Bronchial epithelial cell (primary cell): Measurements from ENCODE around the gene PCDHGC3. TPM values are rescaled to one million over a fixed set of nuclear protein-coding genes. Genes with fewer than 3 reads are reported as not detected.

Source experiments
- DNase-seq: peaks from one replicate; pipeline ENCODE4 v3.0.0-alpha.2; 2010; ENCODE audit warnings: low read depth
- FAIRE-seq: peaks from 2 replicates; lab custom pipeline; 2011; peaks lifted over from hg19 to GRCh38; lab: Jason Lieb, UNC
- H3K27me3 ChIP-seq: 2 replicates; pipeline ENCODE4 v1.5.1; 2011; ENCODE audit warnings: low read length; ENCODE audit not compliant: control insufficient read depth, insufficient read depth
- H3K36me3 ChIP-seq: 2 replicates; pipeline ENCODE4 v1.5.1; 2011; ENCODE audit warnings: low read length; ENCODE audit not compliant: control insufficient read depth, insufficient read depth
- H3K4me3 ChIP-seq: 2 replicates; pipeline ENCODE4 v1.5.1; 2011; ENCODE audit warnings: mild to moderate bottlenecking, low read depth, low read length, control low read depth
- CTCF ChIP-seq: IDR thresholded peaks from 2 replicates; pipeline ENCODE4 v1.5.1; 2011; ENCODE audit warnings: mild to moderate bottlenecking, moderate library complexity, low read length, control low read depth, inconsistent platforms; ENCODE audit not compliant: insufficient read depth, severe bottlenecking
- total RNA-seq: library from RNA; depleted of rRNA; stranded (reverse); fragments of >200 nt; gene quantifications from 2 replicates; pipeline ENCODE4 v1.2.1, GENCODE V29; 2014

The PCDHGC3 gene
- total RNA-seq, 1 donor from 2014 or later, result 9.5 TPM

- no peak for TF ChIP-seq CTCF
- H3K36me3 ChIP-seq, result no peaks in the 10 kb centered on the region
- H3K4me3 ChIP-seq, result no peak overlapping the region
- peaks cover 2% of the 10 kb centered on the region for H3K27me3 ChIP-seq
- no peak for FAIRE-seq
- no peak for DNase-seq
These were observed 41.8 kb upstream of the PCDHGC3 start for GRCh38 chr5:141434006-141434405.

GRCh38 chr5:141437221-141437620 lies 38.5 kb upstream of the PCDHGC3 start:
- DNase-seq, result no peak
- no peaks in the 10 kb centered on the region for H3K36me3 ChIP-seq
- H3K27me3 ChIP-seq, result no peaks in the 10 kb centered on the region
- no peak overlapping the region for H3K4me3 ChIP-seq
- TF ChIP-seq CTCF, result no peak
- no peak for FAIRE-seq

GRCh38 chr5:141439411-141440141 lies 36.2 kb upstream of the PCDHGC3 start:
- no peak overlapping the region for H3K4me3 ChIP-seq
- no peaks in the 10 kb centered on the region for H3K27me3 ChIP-seq
- DNase-seq (no peak), FAIRE-seq (no peak)
- TF ChIP-seq CTCF, result no peak
- H3K36me3 ChIP-seq, result no peaks in the 10 kb centered on the region

- H3K4me3 ChIP-seq, result no peak overlapping the region
- FAIRE-seq (no peak), DNase-seq (no peak)
- no peaks in the 10 kb centered on the region for H3K36me3 ChIP-seq
- no peaks in the 10 kb centered on the region for H3K27me3 ChIP-seq
- TF ChIP-seq CTCF, result no peak
These were observed 35.4 kb upstream of the PCDHGC3 start for GRCh38 chr5:141440341-141440740.

- DNase-seq, result no peak
- H3K27me3 ChIP-seq, result no peaks in the 10 kb centered on the region
- FAIRE-seq, result no peak
- no peaks in the 10 kb centered on the region for H3K36me3 ChIP-seq
- no peak overlapping the region for H3K4me3 ChIP-seq
- no peak for TF ChIP-seq CTCF
These were observed 34.1 kb upstream of the PCDHGC3 start for GRCh38 chr5:141441571-141442170.

- DNase-seq (no peak), FAIRE-seq (no peak)
- no peaks in the 10 kb centered on the region for H3K27me3 ChIP-seq
- H3K4me3 ChIP-seq, result no peak overlapping the region
- TF ChIP-seq CTCF, result no peak
- H3K36me3 ChIP-seq, result no peaks in the 10 kb centered on the region
These were observed 10.4 kb upstream of the PCDHGC3 start for GRCh38 chr5:141465351-141465750.
